ENCODE results near the gene SLMAP. TPM values are rescaled to one million over a fixed set of nuclear protein-coding genes. Genes with fewer than 3 reads are reported as not detected.

The SLMAP gene
- total and polyA plus RNA-seq, 2 of the 13 experiments (the other 11 are each of a cell fraction or from before 2014, with no cell fraction given): 24.0 to 48.3 TPM

DNA sequence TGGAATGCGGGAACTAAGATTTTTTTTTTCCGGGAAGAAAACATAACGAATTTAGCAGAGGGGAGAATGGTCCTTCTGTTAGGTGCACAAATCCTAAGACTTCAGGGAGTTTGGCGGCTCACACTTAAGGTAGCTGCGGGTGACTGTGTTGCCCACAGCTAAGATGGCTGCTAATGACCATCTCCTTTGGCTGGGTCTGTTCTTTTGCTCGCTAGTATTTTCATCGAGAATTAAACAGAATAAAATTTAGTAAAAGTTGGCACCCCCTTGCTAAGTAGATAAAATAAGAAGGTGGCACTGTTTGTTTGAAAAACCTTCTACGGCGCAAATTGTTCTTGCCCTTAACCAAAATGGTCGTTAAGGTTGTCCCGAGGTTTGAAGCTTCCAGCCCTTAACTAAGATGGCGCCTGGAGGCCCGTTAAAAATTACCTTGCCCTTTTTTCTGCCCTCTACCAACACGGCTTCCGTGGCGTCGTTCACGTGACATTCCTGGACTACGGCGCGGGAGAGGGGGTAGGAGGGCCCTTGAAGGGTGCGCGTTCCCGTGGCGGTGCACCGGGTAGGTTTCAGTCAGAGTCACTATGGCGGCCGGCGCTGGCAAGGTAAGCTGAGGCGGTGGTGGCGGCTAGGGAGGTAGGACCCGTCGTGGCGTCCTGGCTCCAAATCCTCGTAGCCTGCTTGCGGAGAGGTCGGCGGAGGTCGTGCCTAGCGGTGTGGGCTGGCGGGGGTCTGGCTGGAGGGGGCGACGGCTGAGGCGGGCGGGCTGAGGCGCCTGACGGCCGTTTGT, at the start of gene SLMAP (continued):
- TF ChIP-seq REPIN1 (CRISPR knock-in tag; IDR thresholded peaks at IDR 0.05; ENCODE audit: borderline replicate concordance, low read depth) (no peak), SRSF1 (optimal IDR thresholded peaks at IDR 0.05; ENCODE audit: low read depth, low read length) (peak; percentile 32), ZNF562 (CRISPR knock-in tag; IDR thresholded peaks at IDR 0.05; ENCODE audit: borderline replicate concordance) (no peak), ZNF468 (CRISPR knock-in tag; IDR thresholded peaks at IDR 0.05) (no peak), ZFP41 (CRISPR knock-in tag; IDR thresholded peaks at IDR 0.05; ENCODE audit: borderline replicate concordance) (no peak), FOXO1 (CRISPR knock-in tag; IDR thresholded peaks at IDR 0.05) (peak; percentile 58; the same call in 1 of the 2 replicates), ZNF720 (CRISPR knock-in tag; IDR thresholded peaks at IDR 0.05) (no peak), ZNF747 (CRISPR knock-in tag; IDR thresholded peaks at IDR 0.05; ENCODE audit: borderline replicate concordance) (peak; percentile 84; the same call in 1 of the 2 replicates), GABPB1 (CRISPR knock-in tag; IDR thresholded peaks at IDR 0.05) (peak; percentile 79), EHMT2 (IDR thresholded peaks at IDR 0.05; ENCODE audit: borderline replicate concordance, low read depth, low read length) (peak; percentile 84; the same call in 1 of the 2 replicates), ZNF552 (CRISPR knock-in tag; IDR thresholded peaks at IDR 0.05; ENCODE audit: borderline replicate concordance) (no peak; the same call in 1 of the 2 replicates), ERF (CRISPR knock-in tag; IDR thresholded peaks at IDR 0.05) (peak; percentile 76), ZNF746 (CRISPR knock-in tag; IDR thresholded peaks at IDR 0.05) (peak; percentile 60; the same call in 1 of the 2 replicates), ZNF546 (CRISPR knock-in tag; conservative IDR thresholded peaks at IDR 0.05) (no peak), GTF2F1 (IDR thresholded peaks at IDR 0.05; ENCODE audit: low read length) (no peak), TBP (CRISPR knock-in tag; IDR thresholded peaks at IDR 0.05) (no peak), PCBP2 (optimal IDR thresholded peaks at IDR 0.05; ENCODE audit: low read depth, low read length, poor library complexity, severe bottlenecking) (no peak), RAD21 (CRISPR knock-in tag; IDR thresholded peaks at IDR 0.05) (no peak), NFRKB (IDR thresholded peaks at IDR 0.05) (peak; percentile 71), ZNF20 (CRISPR knock-in tag; IDR thresholded peaks at IDR 0.05) (no peak)
- TF ChIP-seq, protein P1, sequence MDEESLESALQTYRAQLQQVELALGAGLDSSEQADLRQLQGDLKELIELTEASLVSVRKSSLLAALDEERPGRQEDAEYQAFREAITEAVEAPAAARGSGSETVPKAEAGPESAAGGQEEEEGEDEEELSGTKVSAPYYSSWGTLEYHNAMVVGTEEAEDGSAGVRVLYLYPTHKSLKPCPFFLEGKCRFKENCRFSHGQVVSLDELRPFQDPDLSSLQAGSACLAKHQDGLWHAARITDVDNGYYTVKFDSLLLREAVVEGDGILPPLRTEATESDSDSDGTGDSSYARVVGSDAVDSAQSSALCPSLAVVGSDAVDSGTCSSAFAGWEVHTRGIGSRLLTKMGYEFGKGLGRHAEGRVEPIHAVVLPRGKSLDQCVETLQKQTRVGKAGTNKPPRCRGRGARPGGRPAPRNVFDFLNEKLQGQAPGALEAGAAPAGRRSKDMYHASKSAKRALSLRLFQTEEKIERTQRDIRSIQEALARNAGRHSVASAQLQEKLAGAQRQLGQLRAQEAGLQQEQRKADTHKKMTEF (CRISPR knock-in tag; IDR thresholded peaks at IDR 0.05): peak; percentile 83
- TF ChIP-seq, protein P2, sequence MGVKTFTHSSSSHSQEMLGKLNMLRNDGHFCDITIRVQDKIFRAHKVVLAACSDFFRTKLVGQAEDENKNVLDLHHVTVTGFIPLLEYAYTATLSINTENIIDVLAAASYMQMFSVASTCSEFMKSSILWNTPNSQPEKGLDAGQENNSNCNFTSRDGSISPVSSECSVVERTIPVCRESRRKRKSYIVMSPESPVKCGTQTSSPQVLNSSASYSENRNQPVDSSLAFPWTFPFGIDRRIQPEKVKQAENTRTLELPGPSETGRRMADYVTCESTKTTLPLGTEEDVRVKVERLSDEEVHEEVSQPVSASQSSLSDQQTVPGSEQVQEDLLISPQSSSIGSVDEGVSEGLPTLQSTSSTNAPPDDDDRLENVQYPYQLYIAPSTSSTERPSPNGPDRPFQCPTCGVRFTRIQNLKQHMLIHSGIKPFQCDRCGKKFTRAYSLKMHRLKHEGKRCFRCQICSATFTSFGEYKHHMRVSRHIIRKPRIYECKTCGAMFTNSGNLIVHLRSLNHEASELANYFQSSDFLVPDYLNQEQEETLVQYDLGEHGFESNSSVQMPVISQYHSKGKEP (CRISPR knock-in tag; IDR thresholded peaks at IDR 0.05): 0 out of 2 replicates have a peak, but pooled peaks have one; percentile 11
- TF ChIP-seq, protein P3, sequence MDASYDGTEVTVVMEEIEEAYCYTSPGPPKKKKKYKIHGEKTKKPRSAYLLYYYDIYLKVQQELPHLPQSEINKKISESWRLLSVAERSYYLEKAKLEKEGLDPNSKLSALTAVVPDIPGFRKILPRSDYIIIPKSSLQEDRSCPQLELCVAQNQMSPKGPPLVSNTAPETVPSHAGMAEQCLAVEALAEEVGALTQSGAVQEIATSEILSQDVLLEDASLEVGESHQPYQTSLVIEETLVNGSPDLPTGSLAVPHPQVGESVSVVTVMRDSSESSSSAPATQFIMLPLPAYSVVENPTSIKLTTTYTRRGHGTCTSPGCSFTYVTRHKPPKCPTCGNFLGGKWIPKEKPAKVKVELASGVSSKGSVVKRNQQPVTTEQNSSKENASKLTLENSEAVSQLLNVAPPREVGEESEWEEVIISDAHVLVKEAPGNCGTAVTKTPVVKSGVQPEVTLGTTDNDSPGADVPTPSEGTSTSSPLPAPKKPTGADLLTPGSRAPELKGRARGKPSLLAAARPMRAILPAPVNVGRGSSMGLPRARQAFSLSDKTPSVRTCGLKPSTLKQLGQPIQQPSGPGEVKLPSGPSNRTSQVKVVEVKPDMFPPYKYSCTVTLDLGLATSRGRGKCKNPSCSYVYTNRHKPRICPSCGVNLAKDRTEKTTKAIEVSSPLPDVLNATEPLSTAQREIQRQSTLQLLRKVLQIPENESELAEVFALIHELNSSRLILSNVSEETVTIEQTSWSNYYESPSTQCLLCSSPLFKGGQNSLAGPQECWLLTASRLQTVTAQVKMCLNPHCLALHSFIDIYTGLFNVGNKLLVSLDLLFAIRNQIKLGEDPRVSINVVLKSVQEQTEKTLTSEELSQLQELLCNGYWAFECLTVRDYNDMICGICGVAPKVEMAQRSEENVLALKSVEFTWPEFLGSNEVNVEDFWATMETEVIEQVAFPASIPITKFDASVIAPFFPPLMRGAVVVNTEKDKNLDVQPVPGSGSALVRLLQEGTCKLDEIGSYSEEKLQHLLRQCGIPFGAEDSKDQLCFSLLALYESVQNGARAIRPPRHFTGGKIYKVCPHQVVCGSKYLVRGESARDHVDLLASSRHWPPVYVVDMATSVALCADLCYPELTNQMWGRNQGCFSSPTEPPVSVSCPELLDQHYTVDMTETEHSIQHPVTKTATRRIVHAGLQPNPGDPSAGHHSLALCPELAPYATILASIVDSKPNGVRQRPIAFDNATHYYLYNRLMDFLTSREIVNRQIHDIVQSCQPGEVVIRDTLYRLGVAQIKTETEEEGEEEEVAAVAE (CRISPR knock-in tag; IDR thresholded peaks at IDR 0.05; ENCODE audit: borderline replicate concordance): peak; percentile 77; the same call in 1 of the 2 replicates
